Dermis blood vessel endothelial cell (primary cell): ENCODE measurements around the gene FARP2. TPM values are rescaled to one million over a fixed set of nuclear protein-coding genes. Genes with fewer than 3 reads are reported as not detected.
"Not testable (repeated sequence)": the region's sequence is repeated elsewhere in the genome, so short reads cannot be mapped to it uniquely, and the experiment has no call there.

Experiments
- DNase-seq: peaks from one replicate; pipeline ENCODE4 v3.0.0; 2010
- total RNA-seq: library from RNA; depleted of rRNA; stranded (reverse); fragments of >200 nt; gene quantifications from 2 replicates; pipeline ENCODE4 v1.2.3, GENCODE V29; 2014

The FARP2 gene
- total RNA-seq, 1 donor from 2014 or later: 38.3 TPM

- DNase-seq: no peak
Observed at GRCh38 chr2:241491549-241492173, 135.6 kb downstream of the FARP2 start.

DNA sequence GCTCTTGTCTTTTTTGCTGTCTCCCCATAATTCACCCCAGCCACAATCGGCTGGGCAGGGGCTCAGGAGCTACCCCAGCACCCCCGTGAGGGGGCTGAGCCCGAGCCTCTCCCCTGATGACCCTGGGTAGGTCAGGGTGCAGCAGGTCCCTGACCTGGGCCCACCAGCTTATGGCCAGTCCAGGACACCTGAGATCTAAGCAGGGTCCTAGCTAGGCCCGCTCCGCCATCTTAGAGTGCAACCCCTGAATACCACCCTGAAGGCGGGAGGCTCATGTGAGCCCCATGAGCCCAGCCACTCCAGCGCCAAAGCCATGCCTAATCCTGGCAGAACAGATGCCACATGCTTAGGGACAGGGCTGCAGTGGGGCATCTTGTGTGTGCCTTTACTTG, 136.1 kb downstream of the FARP2 start:
- DNase-seq: no peak

DNA sequence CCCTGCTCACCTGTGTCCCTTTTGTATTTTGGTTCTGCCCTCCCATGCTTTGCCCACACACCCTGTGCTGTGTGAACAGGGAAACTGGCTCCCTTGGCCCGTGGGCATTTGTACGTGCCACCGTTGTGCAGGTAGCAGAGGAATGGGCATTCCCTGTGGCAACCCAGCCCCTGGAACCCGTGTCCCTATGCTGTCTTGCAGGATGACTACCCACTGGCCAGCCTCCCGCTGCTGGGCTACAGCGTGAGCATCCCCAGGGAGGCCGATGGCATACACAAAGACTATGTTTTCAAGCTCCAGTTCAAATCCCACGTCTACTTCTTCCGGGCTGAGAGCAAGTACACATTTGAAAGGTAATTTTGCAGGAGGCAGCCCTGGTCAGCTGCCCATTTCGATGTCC, 137.0 kb downstream of the FARP2 start:
- no peak for DNase-seq

- DNase-seq: no peak
Observed at GRCh38 chr2:241494311-241494908, 138.3 kb downstream of the FARP2 start.

GRCh38 chr2:241495172-241496002, 139.3 kb downstream of the FARP2 start:
- no peak for DNase-seq

DNA sequence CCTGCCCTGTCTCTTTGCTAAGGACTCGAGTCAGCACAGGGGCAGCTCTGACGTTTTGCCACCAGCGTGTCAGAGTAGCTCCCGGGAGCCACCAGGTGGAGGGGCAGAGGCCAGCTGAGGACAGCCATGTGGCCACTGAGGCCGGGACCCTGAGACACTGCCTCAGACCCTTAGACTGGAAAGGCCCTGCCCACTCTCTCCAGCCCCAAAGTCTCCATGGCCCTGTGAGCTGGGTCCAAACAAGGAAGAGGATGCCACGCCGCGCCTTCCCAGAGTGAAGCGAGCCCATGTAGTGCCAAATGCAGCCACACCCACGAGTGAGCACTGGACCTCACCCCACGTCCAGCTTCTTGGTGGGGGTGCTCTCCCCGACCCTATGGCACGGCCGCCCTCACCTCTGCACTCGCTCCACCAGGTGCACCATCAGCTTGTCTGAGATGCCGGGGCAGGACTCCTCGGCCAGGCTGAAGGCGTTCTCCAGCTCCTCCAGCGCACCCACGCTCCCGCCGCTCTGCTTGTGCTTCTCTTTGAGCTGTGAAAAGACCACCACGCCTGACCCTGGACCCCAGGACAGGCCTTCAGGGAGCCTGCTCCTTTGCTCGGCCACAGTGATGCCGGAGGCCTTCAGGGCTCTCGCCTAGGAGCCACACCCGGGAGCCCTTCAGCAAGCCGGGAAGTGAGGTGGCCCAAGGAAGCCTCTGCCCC, 140.1 kb downstream of the FARP2 start:
- no peak for DNase-seq

DNA sequence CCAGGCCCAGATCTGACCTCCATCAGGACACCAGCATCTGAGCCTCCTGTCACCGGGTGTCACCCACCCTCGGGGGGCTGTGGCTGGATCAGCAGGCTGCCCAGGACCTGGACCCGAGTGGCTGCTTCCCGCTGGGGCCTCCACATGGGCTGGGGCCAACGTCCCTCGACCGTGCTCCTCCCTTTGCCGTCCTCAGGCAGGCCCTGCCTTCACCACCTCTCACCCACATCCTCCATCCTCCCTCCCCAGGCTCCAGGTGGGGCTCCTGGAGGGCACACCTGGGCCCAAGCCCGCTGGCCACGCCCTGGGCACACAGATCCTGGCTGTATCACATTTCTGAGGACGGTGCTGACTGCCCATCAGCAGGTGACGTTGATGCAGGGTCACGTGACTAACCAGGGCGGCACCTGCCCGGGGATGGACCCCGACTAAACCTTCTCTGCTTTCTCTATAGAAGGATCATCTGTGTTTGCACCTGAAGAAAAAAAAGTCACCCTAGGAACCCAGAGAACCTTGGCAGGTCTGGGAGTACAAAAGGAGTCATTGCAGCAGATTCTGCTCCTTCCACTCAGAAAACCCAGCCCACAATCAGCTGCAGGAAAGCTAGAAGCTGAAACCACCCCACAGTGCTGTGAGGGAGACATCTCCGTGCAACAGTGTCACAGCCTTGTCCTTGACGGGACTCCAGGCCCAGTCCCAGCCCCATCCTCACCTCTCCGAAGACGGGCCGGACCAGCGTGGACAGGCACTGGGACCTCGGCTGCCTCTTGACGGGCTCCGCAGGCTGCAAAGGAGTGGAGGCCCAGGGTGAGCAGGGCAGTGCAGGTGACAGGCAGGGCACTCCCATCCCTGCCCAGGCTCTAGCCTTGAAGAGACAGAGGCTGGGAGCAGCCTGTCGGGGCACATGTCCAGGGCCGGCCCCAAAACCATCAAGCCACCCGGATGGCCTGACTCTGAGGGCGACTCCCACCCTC, 141.1 kb downstream of the FARP2 start:
- no peak for DNase-seq

GRCh38 chr2:241498115-241499070, 142.3 kb downstream of the FARP2 start:
- no peak for DNase-seq

- no peak for DNase-seq
Observed at GRCh38 chr2:241499146-241499965, 143.3 kb downstream of the FARP2 start.

DNA sequence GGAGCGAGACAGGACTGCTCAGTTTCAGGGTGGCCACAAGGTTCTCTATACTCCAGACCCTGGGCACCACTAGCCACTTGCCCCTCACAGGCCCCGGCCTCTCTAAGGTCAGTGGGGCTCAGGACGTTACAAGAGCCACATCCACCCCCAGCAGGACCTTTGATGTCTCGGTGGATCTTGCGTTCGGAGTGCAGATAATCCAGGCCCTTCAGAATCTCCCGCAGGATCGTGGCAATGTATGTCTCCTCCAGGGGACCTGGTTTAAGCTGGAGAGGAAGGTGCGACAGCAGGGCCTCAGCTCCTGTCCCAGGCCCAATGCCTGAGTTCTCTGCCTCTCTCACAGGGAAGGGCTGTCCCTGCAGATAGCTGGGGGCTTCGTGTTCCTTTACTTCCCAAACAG, 143.9 kb downstream of the FARP2 start:
- no peak for DNase-seq

- DNase-seq: no peak
Observed at GRCh38 chr2:241500431-241500975, 144.4 kb downstream of the FARP2 start.

GRCh38 chr2:241501099-241501541, 145.0 kb downstream of the FARP2 start:
- DNase-seq: no peak

DNA sequence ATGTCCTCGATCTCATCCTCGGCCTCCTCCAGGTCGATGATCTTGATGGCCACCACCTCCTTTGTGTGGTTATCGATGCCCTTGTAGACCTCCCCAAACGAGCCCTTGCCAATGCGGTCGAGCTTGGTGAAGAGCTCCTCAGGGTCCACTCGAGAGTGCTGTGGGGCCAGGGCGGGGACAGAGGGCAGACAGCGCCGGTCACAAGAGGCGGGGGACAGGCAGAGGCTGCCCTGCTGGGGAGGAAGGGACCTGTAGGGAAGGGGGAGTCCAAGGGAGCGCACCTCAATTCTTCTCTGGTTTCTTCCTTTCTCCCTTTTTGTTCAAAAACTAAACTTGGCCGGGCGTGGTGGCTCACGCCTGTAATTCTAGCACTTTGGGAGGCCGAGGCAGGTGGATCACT, 145.5 kb downstream of the FARP2 start:
- no peak for DNase-seq

- no peak for DNase-seq
Observed at GRCh38 chr2:241502281-241502680, 146.2 kb downstream of the FARP2 start.

- no peak for DNase-seq
Observed at GRCh38 chr2:241503776-241504392, 147.8 kb downstream of the FARP2 start.

DNA sequence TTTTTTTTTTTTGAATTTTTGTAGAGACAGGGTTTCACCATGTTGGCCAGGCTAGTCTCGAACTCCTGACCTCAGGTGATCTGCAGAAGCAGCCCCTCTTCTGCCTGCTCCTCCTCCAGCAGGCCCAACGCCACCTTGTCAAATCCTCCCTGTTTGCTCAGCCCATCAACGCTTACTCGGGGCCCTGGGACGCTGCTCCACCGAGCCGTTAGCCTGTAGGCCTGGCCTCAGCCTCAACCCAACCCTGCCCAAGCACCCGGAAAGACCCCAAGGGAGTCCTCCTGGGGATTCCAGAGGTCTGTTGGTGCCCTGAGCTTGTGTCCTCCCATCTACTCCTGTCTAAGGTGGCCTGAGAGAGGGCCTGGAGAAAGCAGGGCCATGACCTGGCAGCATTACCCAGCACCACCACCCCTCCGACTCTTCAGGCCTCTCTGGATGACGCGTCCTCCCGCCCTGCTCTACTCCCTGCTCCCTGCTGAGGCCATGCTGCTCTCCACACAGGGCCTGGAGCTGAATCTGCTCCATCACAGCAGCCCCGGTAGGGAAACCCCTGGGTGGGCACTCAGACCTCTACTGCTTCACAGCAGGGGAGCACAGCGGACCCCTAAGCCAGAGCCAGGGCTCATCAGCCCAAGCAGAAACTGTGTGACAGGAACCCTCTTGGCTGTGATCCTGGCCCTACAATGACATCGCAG, 149.1 kb downstream of the FARP2 start:
- DNase-seq: no peak

DNA sequence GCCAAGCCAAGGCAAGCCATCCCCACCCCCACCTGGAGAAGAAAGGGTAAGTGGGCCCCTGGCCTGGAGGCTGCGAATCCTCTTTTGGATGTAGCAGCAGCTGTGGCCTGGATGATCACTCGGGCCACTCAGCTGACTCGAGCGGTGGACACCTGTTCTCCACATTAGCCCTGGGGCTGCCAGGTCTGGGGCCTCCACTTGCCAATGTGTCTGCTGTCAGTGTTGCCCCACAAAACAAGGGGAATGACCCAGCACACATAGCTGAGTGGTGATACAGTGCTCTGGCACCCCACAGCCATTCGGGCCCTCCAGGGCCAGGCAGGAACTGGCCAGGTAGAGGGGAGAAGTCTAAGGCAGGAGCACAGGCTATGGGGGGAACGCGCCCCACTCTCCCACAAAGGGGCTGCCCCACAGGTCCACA, 149.7 kb downstream of the FARP2 start:
- DNase-seq: no peak

GRCh38 chr2:241506317-241506716, 150.2 kb downstream of the FARP2 start:
- DNase-seq: not testable (repeated sequence)
